ENCODE data around the gene OSBPL1A.

GRCh38 chr18:24366328-24366727, 31.3 kb downstream of the OSBPL1A start:
- no peak for TF ChIP-seq CTCF (IDR thresholded peaks at IDR 0.05)
- no peak for TF ChIP-seq POLR2A (IDR thresholded peaks at IDR 0.05)

Data from right lobe of liver (tissue), 4 donors.